GM18520 (cell line): ENCODE results near the gene GOLGA8K.
"Not testable (repeated sequence)": the region's sequence is repeated elsewhere in the genome, so short reads cannot be mapped to it uniquely, and the experiment has no call there.

ENCODE experiments used
- ATAC-seq: cut with Tn5 transposase; IDR thresholded peaks from one replicate; pipeline ENCODE4 v1.9.1; 2021; ENCODE audit not compliant: unreplicated experiment

Gene GOLGA8K

GRCh38 chr15:32403192-32403591, at the start of gene GOLGA8K:
Gene GOLGA8K (minus strand): TSS chr15:32403292. CDS start chr15:32403194, 98 bp downstream.
- ATAC-seq = not testable (repeated sequence)

DNA sequence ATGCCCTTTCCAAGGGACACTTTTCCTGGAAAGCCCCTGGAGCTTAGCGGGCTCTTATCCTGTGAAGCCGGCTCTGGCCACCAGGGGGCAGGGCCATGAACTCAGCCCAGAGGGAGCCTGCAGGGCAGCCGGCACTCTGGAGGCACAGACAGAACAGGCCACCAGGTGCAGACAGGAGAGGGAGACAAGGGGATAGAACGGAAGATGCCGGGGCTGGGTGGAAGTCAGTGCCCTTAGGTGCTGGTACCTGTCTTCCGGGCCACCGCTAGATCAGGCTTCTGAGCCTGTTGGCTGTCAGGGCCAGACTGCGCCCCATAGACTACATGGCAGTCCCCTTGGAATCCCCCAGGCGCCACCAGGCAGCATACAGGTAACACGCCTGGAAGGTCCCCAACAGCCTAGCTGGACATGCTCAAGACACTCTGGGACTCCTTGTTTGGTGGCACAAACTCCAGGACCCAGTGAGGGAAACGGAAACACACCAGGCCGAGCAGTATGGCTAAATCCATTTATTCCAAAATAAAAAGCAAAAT, 37.4 kb upstream of the GOLGA8K start:
- not testable (repeated sequence) for ATAC-seq

DNA sequence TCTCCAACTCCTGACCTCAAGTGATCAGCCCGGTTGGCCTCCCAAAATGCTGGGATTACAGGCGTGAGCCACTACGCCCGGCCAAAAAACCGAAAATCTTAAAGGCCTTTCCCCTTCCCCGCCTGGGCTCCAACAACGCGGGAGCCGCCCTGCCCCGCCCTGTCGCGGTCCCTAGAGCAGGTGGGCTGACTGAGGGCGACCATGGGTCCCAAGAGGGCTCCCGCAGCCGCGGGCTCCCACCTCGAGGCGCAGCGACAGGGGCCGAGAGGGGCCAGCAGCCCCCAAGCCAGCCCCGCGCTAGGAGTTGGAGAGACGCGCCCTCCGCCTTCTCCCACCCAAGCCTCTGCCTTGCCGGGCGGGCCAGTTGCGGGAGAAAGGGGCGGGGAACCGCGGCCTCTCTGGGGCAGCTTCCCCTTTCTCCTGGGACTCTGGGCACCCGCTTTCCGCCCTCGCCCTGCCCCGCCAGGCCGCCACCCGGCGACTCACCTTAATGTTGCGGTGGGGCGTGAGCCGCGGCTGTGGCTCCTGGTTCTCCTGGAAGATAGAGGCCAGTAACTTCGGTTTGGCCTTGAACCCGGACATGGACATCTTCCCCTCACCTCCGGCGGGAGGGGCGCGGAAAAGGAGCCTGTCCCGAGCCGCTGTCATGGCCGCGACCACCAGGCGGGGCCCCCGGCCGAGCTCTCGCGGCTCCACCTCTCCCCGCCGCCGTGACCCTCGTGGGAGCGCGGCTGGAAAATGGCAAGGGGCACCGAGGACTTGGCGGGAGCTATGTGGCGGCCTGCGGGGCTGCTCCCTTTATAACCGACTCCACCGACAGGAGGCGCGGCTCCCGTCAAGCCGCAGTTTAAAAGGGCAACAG, 31.2 kb upstream of the GOLGA8K start:
- not testable (repeated sequence) for ATAC-seq

GRCh38 chr15:32427635-32428034, 24.5 kb upstream of the GOLGA8K start:
- ATAC-seq = not testable (repeated sequence)

GRCh38 chr15:32426511-32426910, 23.4 kb upstream of the GOLGA8K start:
- not testable (repeated sequence) for ATAC-seq

DNA sequence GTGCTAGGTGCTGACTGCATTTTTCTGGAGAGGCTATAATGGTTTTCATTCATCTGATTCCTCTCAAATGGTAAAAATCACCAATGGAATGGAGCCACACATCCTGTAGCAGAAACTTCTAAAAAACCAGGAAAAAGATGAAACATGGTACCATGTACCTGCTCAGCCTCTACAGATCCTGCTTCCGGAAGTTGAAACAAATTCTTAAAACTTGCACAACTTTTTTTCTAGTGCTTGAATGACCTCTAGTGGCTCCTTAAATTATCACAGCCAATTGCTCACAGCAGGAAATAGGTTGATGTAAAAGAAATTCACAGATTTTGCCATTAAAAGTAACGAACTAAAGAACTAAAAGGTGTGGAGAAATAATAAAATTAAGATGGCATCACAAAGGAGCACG, 4.8 kb upstream of the GOLGA8K start:
- ATAC-seq = not testable (repeated sequence)

DNA sequence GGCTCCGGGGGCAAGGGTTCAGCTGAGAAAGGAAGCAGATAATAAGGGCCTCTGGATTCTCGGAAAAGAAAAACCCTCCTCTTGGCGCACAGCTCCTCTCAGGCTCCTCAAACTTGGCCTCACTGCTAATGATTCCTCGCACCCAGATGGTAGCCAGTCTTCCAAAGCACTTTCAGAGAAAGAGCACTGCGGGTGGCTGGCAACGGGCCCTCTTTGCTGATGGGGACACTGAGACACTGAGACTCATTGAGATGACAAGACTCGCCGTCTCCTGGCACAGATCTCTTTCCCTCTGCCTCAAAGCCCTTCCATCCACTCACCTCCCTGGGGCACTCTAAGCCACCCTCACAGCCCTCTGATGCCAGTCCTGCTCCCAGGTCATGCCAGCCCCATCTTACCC, 6.6 kb downstream of the GOLGA8K start:
- not testable (repeated sequence) for ATAC-seq

DNA sequence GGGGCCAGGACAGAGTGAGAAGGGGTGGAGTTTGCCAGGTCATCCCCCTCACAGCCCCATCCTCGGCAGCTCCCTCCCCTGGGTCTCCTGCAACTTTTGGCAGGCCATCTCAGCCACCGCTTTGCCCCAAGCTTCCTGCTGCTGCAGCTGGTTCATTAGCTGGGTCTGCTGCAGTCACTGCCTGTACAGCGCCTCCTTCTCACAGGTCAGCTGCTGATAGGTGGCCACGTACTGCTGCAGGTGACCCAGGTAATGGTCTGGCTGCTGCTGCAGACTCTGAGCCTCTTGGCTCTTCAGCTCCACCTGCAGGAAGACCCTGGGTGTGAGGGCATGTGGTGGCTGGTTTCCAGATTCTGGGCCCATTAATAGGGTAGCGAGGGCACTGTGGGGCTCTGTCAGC, 8.3 kb downstream of the GOLGA8K start:
- not testable (repeated sequence) for ATAC-seq

DNA sequence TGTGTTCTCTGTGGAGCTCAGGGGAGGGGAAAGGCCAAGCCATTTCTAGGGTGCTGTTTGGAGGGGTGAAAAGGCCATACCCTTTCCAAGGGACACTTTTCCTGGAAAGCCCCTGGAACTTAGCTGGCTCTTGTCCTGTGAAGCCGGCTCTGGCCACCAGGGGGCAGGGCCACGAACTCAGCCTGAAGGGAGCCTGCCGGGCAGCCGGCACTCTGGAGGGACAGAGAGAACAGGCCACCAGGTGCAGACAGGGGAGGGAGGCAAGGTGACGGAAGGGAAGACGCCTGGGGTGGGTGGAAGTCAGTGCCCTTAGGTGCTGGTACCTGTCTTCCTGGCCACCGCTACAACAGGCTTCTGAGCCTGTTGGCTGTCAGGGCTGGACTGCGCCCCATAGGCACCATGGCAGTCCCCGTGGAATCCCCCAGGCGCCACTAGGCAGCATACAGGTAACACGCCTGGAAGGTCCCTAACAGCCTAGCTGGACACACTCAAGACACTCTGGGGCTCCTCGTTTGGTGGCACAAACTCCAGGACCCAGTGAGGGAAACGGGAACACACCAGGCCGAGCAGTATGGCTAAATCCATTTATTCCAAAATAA, 14.9 kb downstream of the GOLGA8K start:
- ATAC-seq = not testable (repeated sequence)

- ATAC-seq = not testable (repeated sequence)
Measured at GRCh38 chr15:32385823-32386495, 17.1 kb downstream of the GOLGA8K start.

DNA sequence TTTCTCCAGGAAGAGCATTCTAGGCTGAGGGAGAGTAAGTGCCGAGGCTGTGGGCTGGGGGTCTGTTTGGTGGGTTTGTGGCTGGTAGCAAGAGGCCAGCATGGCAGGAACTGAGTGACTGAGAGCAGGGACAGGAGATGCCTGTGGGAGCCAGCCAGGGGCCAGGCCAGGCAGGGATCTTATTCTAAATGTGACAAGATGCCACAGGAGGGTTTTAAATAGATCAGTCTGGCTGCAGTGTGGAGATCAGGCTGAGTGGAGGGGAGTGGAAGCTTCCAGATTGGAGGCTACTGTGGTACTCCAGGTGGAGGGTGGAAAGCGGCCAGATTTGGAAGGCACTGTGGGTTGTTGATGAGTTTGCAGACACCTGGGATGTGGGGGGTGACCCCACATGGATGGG, 28.9 kb downstream of the GOLGA8K start:
- not testable (repeated sequence) for ATAC-seq

DNA sequence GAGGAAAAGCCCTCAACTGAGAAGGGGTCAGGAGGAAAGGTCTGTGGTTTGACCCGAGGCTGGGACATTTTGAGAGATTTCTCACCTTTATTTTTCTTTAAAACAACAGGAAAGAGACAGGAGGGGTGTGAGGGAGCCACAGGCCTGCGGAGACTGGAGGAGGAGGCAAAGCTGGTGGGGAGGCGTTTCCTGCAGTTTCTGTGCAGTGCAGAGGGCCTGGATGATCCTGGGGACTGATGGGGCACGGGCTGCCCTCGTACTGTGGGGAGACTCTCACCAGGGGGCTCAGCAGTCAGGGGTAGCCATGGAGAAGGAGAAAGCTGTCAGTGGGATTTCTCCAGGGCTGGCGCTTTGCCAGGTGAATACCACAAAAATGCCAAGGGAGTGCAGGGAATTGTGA, 29.4 kb downstream of the GOLGA8K start:
- ATAC-seq = not testable (repeated sequence)

DNA sequence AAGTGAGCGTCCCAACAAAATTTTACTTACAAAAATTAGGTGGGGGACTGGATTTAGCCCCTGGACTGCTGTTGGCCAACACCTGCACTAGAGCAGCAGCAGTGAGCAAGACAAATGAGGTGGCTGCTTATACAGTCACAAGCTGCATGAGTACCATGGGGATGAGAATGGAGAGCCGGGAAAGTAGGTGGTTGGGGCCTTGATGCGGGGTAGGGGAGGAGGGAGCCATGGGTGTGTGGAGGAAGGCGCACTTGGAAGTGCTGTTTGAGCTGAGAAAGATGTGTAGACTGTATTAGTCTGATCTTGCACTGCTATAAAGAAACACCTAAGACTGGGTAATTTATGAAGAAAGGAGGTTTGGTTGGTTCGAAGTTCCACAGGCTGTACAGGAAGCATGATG, 31.0 kb downstream of the GOLGA8K start:
- not testable (repeated sequence) for ATAC-seq

GRCh38 chr15:32370526-32370925, 32.6 kb downstream of the GOLGA8K start:
- ATAC-seq = not testable (repeated sequence)

DNA sequence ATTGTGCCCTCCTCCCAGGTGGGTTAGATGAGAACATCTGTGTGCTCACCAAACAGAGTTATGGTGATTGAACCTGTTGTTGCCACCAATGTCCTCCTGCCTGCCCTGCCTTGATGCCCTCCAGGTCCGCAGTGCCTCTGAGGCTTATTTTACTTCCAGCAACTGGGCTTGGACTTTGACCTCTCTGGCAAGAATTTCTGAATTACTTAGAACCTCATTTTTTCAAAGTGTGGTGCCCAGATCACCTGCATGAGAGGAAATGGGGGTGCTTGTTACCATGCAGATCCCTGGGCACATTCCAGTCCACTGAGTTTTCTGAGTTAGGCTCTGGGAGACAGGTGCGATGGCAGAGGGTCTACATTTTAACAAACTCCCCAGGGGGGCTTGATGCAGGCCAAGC, 33.0 kb downstream of the GOLGA8K start:
- not testable (repeated sequence) for ATAC-seq

DNA sequence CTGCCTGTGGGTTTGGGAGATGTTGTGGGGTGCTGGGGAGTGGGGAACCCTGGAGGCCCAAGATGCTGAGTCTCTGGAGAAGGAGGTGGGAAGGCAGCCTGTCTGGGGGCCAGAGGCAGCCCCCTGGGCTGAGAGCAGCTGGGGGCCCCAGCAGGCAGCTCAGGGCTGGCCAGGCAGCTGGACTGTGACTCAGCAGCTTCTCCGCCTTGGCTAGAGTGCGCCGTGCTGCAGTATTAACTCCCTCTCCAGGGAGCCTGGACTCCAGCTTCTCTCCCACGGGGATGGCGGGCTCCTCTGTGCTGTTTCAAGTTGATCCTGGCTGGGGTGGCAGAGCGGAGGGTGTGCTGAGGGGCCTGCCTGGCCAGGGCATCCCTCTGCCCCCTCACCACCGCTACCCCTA, 36.6 kb downstream of the GOLGA8K start:
- ATAC-seq = not testable (repeated sequence)

DNA sequence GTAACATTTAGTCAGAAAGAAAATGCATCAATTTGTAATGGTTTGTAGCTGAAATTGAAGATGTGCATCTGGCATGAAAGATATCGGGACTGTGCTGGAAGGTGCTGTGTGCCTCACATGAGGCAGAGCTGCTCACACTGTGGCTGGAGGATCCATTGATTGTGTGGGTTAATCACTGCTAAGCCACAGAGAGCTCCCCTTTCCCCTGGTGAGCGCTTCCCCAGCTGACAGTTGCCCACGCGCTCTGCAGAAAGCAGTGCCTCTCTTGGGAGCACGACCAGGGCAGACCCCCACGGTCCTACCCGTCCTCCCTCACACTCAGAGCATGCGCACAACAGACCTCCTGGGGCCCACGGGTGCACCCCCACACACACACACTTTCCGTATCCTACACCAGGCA, 37.1 kb downstream of the GOLGA8K start:
- ATAC-seq = not testable (repeated sequence)

DNA sequence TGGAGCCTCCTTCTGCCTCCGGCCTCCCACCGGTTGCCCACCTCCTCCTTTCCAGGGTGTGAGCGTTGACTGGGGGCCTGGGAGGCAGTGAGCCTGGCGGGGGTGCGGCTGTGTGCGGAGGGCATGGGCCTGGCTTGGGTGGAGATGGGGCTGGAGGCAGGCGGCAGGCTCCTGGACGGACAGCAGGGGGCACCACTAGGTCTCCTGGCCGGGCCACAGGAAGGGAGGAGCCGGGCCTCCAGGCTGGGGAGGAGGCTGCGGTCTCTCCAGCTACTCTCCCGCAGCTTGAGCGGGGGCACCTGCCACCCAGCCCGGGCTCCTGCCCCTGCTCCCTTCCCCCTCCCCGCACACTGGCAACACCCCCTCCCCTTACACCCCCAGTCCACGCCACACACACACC, 38.1 kb downstream of the GOLGA8K start:
- ATAC-seq = not testable (repeated sequence)

GRCh38 chr15:32363449-32363848, 39.6 kb downstream of the GOLGA8K start:
- not testable (repeated sequence) for ATAC-seq

GRCh38 chr15:32361662-32362061, 41.4 kb downstream of the GOLGA8K start:
- ATAC-seq = not testable (repeated sequence)

- ATAC-seq = not testable (repeated sequence)
Measured at GRCh38 chr15:32358462-32358861, 44.6 kb downstream of the GOLGA8K start.
